ENCODE results near the gene SERF2.
"Not testable (repeated sequence)": the region's sequence is repeated elsewhere in the genome, so short reads cannot be mapped to it uniquely, and the experiment has no call there.

SERF2 gene

DNA sequence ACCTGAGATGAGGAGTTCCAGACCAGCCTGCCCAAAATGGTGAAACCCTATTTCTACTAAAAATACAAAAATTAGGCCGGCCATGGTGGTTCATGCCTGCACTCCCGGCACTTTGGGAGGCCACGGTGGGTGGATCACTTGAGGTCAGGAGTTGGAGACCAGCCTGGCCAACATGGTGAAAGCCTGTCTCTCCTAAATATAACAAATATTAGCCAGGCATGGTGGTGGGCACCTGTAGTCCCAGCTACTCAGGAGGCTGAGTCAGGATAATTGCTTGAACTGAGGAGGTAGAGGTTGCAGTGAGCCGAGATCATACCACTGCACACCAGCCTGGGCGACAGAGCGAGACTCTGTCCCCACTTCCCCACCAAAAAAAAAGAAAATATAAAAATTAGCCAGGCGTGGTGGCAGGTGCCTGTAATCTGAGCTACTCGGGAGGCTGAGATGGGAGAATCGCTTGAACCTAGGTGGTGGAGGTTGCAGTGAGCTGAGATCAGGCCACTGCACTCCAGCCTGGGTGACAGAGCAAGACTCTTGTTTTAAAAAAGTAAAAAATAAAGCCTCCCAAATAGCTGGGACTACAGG is 38.7 kb downstream of the SERF2 start:
- DNase-seq: not testable (repeated sequence)

DNA sequence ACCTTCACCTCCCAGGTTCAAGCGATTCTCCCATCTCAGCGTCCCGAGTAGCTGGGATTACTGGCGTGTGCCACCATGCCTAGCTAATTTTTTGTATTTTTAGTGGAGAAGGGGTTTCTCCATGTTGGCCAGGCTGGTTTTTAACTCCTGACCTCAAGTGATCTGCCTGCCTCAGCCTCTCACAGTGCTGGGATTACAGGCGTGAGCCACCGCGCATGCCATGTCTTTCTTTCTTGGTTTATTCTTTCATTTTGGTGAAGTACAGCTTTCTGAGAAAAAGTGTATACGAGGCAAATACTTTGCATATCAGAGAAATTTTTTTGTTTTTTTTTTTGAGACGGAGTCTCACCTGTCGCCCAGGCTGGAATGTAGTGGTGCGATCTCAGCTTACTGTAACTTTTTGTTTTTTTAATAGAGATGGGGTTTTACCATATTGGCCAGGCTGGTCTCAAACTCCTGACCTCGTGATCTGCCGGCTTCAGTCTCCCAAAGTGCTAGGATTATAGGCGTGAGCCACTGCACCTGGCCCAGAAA is 39.5 kb downstream of the SERF2 start:
- DNase-seq: not testable (repeated sequence)

DNA sequence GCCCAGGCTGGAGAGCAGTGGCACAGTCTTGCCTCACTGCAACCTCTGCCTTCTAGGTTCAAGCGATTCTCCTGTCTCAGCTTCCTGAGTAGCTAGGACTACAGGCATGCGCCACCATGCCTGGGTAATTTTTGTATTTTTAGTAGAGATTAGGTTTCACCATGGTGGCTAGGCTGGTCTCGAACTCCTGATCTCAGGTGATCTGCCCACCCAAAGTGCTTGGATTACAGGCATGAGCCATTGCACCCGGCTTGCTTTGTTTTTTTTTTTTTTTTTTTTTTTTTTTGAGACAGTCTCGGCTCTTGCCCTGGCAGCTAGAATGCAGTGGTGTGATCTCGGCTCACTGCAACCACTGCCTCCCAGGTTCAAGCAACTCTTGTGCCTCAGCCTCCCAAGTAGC is 40.4 kb downstream of the SERF2 start:
- DNase-seq: not testable (repeated sequence)

DNA sequence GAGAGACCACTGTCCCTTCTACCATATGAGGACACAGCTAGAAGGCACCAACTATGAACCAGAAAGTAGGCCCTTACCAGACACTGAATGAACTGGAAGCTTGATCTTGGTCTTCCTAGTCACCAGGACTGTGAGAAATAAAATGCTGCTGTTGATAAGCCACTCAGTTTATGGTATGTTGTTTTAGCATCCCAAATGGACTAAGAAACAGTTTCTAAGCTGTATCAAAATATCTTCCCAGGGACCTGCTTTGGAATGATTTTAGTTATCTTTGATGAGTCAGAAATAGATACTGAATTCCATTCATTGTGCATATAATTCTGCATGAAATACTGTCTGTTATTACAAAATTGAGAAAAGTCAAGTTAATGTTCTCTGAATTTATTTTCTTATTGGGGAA is 53.3 kb downstream of the SERF2 start:
- no peak for DNase-seq
